T-helper 2 cell treated with Interferon-gamma antibody and Interleukin-4, amounts not matched to agents 5 μg/mL and 100 μg/mL, for 36 hours (primary cell): ENCODE measurements around the gene GPRIN1.

Source experiments
- DNase-seq: peaks from one replicate; pipeline ENCODE4 v3.0.0; 2021; ENCODE audit warnings: low spot score
- H3K27ac Mint-ChIP-seq: one replicate; pipeline ENCODE4 v1.8.0; 2021; ENCODE audit warnings: mild to moderate bottlenecking, mixed read lengths
- H3K27me3 Mint-ChIP-seq: one replicate; pipeline ENCODE4 v1.8.0; 2021; ENCODE audit warnings: low read depth, mixed read lengths
- H3K36me3 Mint-ChIP-seq: one replicate; pipeline ENCODE4 v1.8.0; 2021; ENCODE audit warnings: low read depth, mixed read lengths
- H3K4me1 Mint-ChIP-seq: one replicate; pipeline ENCODE4 v1.8.0; 2021; ENCODE audit warnings: low read depth, mixed read lengths
- H3K4me3 Mint-ChIP-seq: one replicate; pipeline ENCODE4 v1.8.0; 2022; ENCODE audit warnings: mild to moderate bottlenecking, moderate library complexity, mixed read lengths
- H3K9me3 Mint-ChIP-seq: one replicate; pipeline ENCODE4 v1.8.0; 2021; ENCODE audit warnings: mixed read lengths

The GPRIN1 gene

GRCh38 chr5:176624142-176624541 is 14.2 kb upstream of the GPRIN1 start:
- Mint-ChIP-seq H3K27me3 (peaks cover 69% of the 10 kb centered on the region), H3K4me3 (no peak overlapping the region), H3K9me3 (no peaks in the 10 kb centered on the region), H3K36me3 (no peaks in the 10 kb centered on the region), H3K4me1 (peaks cover 5% of the 10 kb centered on the region), H3K27ac (no peak overlapping the region)
- no peak for DNase-seq

GRCh38 chr5:176621661-176622079 is 11.7 kb upstream of the GPRIN1 start:
- H3K4me1 Mint-ChIP-seq: peaks cover 7% of the 10 kb centered on the region
- no peak overlapping the region for H3K4me3 Mint-ChIP-seq
- no peaks in the 10 kb centered on the region for H3K9me3 Mint-ChIP-seq
- DNase-seq: no peak
- H3K27ac Mint-ChIP-seq: no peak overlapping the region
- H3K27me3 Mint-ChIP-seq: peaks cover 67% of the 10 kb centered on the region
- H3K36me3 Mint-ChIP-seq: peaks cover 1% of the 10 kb centered on the region

- peaks cover 1% of the 10 kb centered on the region for H3K36me3 Mint-ChIP-seq
- peak overlapping the region; percentile 65 for H3K4me3 Mint-ChIP-seq
- no peak for DNase-seq
- H3K27me3 Mint-ChIP-seq: peaks cover 69% of the 10 kb centered on the region
- no peak overlapping the region for H3K27ac Mint-ChIP-seq
- H3K9me3 Mint-ChIP-seq: no peaks in the 10 kb centered on the region
- H3K4me1 Mint-ChIP-seq: peaks cover 7% of the 10 kb centered on the region
Measured at GRCh38 chr5:176620333-176620981, 10.5 kb upstream of the GPRIN1 start.

- Mint-ChIP-seq H3K4me3 (peak overlapping the region; percentile 65), H3K27ac (no peak overlapping the region), H3K9me3 (no peaks in the 10 kb centered on the region), H3K27me3 (peaks cover 73% of the 10 kb centered on the region), H3K4me1 (peaks cover 7% of the 10 kb centered on the region), H3K36me3 (peaks cover 1% of the 10 kb centered on the region)
- DNase-seq: no peak
Measured at GRCh38 chr5:176619569-176620332, 9.8 kb upstream of the GPRIN1 start.

- peaks cover 70% of the 10 kb centered on the region for H3K27me3 Mint-ChIP-seq
- peak overlapping the region; percentile 34 for H3K4me3 Mint-ChIP-seq
- peaks cover 7% of the 10 kb centered on the region for H3K4me1 Mint-ChIP-seq
- H3K27ac Mint-ChIP-seq: no peak overlapping the region
- H3K36me3 Mint-ChIP-seq: peaks cover 1% of the 10 kb centered on the region
- DNase-seq: peak; percentile 80
- no peaks in the 10 kb centered on the region for H3K9me3 Mint-ChIP-seq
Measured at GRCh38 chr5:176619203-176619568, 9.2 kb upstream of the GPRIN1 start.

GRCh38 chr5:176618783-176619182 is 8.8 kb upstream of the GPRIN1 start:
- Mint-ChIP-seq H3K4me3 (peak overlapping the region; percentile 34), H3K4me1 (peaks cover 7% of the 10 kb centered on the region), H3K36me3 (peaks cover 1% of the 10 kb centered on the region), H3K9me3 (no peaks in the 10 kb centered on the region), H3K27me3 (peaks cover 67% of the 10 kb centered on the region), H3K27ac (no peak overlapping the region)
- no peak for DNase-seq

- peaks cover 1% of the 10 kb centered on the region for H3K36me3 Mint-ChIP-seq
- H3K27ac Mint-ChIP-seq: no peak overlapping the region
- H3K4me1 Mint-ChIP-seq: peaks cover 7% of the 10 kb centered on the region
- no peak overlapping the region for H3K4me3 Mint-ChIP-seq
- H3K27me3 Mint-ChIP-seq: peaks cover 69% of the 10 kb centered on the region
- no peaks in the 10 kb centered on the region for H3K9me3 Mint-ChIP-seq
- DNase-seq: no peak
Measured at GRCh38 chr5:176616511-176616910, 6.6 kb upstream of the GPRIN1 start.

GRCh38 chr5:176614805-176615478 is 5.0 kb upstream of the GPRIN1 start:
- Mint-ChIP-seq H3K4me3 (no peak overlapping the region), H3K9me3 (no peaks in the 10 kb centered on the region), H3K27ac (no peak overlapping the region), H3K27me3 (peaks cover 58% of the 10 kb centered on the region), H3K36me3 (peaks cover 1% of the 10 kb centered on the region), H3K4me1 (peaks cover 2% of the 10 kb centered on the region)
- no peak for DNase-seq

- Mint-ChIP-seq H3K4me1 (peaks cover 6% of the 10 kb centered on the region), H3K27me3 (peaks cover 48% of the 10 kb centered on the region), H3K4me3 (no peak overlapping the region), H3K9me3 (no peaks in the 10 kb centered on the region), H3K36me3 (no peaks in the 10 kb centered on the region), H3K27ac (no peak overlapping the region)
- DNase-seq: no peak
Measured at GRCh38 chr5:176612855-176613254, 2.9 kb upstream of the GPRIN1 start.

- H3K4me3 Mint-ChIP-seq: no peak overlapping the region
- peaks cover 46% of the 10 kb centered on the region for H3K27me3 Mint-ChIP-seq
- no peaks in the 10 kb centered on the region for H3K36me3 Mint-ChIP-seq
- no peak overlapping the region for H3K27ac Mint-ChIP-seq
- peaks cover 6% of the 10 kb centered on the region for H3K4me1 Mint-ChIP-seq
- H3K9me3 Mint-ChIP-seq: no peaks in the 10 kb centered on the region
- no peak for DNase-seq
Measured at GRCh38 chr5:176612008-176612407, 2.1 kb upstream of the GPRIN1 start.

GRCh38 chr5:176611435-176611834 is 1.5 kb upstream of the GPRIN1 start:
- Mint-ChIP-seq H3K27ac (no peak overlapping the region), H3K4me3 (no peak overlapping the region), H3K4me1 (peaks cover 6% of the 10 kb centered on the region), H3K36me3 (no peaks in the 10 kb centered on the region), H3K27me3 (peaks cover 45% of the 10 kb centered on the region), H3K9me3 (no peaks in the 10 kb centered on the region)
- peak; percentile 67 for DNase-seq

GRCh38 chr5:176610435-176610773 is 448 bp upstream of the GPRIN1 start:
- no peaks in the 10 kb centered on the region for H3K36me3 Mint-ChIP-seq
- peak overlapping the region; percentile 76 for H3K4me3 Mint-ChIP-seq
- peaks cover 6% of the 10 kb centered on the region for H3K4me1 Mint-ChIP-seq
- no peak overlapping the region for H3K27ac Mint-ChIP-seq
- DNase-seq: no peak
- H3K27me3 Mint-ChIP-seq: peaks cover 34% of the 10 kb centered on the region
- no peaks in the 10 kb centered on the region for H3K9me3 Mint-ChIP-seq

- Mint-ChIP-seq H3K4me3 (peak overlapping the region; percentile 88), H3K27me3 (peaks cover 31% of the 10 kb centered on the region), H3K36me3 (no peaks in the 10 kb centered on the region), H3K27ac (no peak overlapping the region), H3K9me3 (no peaks in the 10 kb centered on the region), H3K4me1 (peaks cover 6% of the 10 kb centered on the region)
- no peak for DNase-seq
Measured at GRCh38 chr5:176608937-176609723, 826 bp downstream of the GPRIN1 start.
